NCI-H1092 (cell line): Measurements from ENCODE around the gene KCTD12.
"Not testable (repeated sequence)": the region's sequence is repeated elsewhere in the genome, so short reads cannot be mapped to it uniquely, and the experiment has no call there.

ENCODE experiments used
- DNase-seq: peaks from one replicate; lab custom pipeline; 2025; lab: John Stamatoyannopoulos, UW

Gene KCTD12

DNA sequence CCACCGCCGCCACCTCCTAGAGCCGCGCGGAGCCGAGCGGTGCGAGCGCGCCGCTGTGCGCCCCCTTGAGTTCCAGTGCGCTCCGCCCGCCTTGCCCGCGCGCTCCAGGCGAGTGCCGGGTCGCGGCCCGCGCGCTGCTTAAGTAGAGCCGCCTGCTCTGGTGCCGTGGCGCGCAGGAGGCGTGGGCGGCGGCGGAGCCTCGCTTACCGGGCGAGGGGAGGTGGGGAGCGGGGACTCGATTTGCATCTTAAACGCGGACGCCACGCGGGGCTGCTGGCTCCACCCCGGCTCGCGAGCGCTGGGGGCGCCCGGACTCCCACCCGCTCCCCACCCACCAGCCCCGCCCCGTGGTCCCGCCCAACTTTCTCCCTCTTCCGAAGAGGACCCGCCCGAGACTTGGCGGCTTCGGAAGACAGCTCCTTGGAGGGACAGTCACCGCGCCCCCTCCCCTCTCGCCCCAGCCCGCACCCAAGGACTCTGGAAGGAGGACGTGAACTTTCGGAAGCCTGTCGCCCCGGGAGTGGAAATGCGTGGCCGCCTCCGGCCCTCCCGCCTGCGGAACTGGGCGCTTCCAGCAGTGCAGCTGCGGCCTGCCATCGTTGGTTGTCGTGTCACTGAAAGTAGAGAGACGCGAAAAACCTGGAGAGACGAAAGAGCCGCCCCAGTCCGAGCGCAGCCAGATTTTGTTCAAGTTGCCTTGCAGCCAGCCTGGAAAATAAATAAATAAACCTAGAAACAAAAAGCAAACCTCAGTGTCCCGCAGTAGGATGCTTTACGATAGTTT, at the start of gene KCTD12:
KCTD12 (minus strand) TSS at position 114 of the 784 bp plus-strand sequence. CDS start 257 bp downstream, outside the sequence.
- peak; percentile 63 for DNase-seq

DNA sequence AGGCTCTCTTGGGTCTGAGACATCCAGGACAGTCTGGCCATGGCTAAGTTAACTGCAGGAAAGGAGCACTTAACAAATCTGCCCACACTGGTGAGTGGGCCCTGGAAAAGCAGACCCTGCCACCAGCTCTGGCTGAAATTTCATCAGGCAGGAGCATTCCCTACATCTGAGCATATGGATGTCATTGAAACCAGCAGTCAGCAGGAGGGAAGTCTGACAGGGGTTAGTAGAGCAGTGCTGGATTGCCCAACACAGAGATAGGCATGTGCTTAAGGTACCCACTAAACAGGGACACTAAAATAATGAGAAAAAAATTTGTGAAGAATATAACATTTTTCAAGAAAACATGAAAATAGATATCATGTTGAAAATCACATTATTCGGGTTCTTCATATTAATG, 48.5 kb upstream of the KCTD12 start:
- DNase-seq: no peak

DNA sequence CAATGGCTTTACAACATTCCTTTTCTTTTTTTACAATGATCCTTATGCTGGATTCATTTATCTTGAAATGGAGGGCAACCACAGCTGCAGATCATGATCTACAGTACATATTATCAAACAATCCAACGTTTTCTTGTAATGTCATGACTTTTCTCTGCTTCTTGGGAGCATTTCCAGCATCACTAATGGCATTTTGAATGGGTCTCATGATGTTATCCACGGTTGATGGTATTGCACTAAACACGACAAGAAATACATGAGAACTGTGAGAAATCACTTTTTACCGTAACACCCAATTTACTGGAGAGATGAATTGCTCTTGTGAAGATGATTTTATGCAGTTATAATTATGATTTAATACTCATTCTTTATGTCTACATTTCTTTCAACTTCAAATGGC, 45.9 kb upstream of the KCTD12 start:
- DNase-seq: no peak

DNA sequence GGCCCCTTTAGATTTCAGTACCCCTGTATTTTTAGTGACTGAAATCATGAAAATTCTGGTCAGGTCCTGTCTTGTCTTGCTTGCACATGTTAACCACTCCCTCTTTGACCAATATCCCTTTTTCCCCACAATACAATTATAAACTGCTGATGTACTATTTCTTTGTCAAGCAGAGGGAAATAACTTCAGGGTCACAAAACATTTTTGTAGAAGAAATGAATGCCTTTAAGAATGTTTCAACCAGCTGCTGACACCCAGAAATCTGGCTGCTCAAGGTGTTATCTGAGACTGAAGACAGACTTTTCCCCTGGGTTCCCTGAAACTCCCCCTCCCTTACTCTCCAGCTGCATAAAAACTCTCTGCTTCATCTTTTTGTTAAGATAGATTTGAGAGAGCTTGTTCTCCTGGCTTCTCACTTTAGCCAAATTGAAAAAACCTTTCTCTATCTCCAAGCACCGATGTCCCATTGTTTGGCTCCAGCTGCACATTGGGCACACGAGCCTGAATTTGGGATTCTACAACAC, 43.7 kb upstream of the KCTD12 start:
- no peak for DNase-seq

DNA sequence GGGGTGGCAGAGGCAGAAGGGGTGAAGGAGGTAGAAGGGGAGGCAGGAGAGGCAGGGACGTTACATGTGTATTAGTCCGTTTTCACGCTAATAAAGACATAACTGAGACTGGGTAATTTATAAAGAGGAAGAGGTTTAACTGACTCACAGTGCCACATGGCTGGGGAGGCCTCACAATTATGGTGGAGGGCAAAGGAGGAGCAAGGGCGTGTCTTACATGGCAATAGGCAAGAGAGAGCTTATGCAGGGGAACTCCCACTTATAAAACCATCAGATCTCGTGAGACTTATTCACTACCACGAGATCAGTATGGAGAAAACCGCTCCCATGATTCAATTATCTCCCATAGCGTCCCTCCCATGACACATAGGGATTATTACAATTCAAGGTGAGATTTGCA, 43.1 kb upstream of the KCTD12 start:
- no peak for DNase-seq

DNA sequence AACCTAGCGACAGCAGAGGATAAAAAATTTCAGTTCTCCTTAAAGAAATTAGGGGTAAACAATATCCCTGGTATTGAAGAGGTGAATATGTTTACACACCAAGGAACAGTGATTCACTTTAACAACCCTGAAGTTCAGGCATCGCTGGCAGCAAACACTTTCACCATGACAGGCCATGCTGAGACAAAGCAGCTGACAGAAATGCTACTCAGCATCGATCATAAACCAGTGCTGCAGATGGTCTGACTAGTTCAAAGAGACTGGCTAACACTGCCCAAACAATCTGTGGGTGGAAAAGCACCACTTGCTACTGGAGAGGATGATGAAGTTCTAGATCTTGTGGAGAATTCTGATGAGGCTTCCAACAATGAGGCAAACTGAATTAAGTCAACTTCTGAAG, 42.3 kb upstream of the KCTD12 start:
- no peak for DNase-seq

DNA sequence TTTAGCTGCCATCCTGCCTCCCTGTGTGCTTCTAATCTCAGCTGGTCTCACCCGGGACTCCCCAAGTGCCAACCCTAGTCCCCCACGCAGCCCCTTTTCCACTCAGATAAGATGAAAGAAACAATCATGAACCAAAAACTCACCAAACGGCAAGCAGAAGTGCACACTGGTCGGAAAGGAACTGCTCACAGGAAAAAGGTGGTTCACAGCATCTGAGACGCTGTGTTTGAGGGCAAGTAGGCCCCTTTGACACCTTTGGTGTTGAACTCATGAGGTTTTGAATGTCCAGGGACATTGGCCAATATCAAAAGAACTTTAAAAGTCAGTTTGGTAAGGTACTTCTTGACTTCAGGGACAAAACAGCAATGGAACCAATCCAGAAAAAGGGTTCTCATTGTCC, 41.8 kb upstream of the KCTD12 start:
- no peak for DNase-seq

DNA sequence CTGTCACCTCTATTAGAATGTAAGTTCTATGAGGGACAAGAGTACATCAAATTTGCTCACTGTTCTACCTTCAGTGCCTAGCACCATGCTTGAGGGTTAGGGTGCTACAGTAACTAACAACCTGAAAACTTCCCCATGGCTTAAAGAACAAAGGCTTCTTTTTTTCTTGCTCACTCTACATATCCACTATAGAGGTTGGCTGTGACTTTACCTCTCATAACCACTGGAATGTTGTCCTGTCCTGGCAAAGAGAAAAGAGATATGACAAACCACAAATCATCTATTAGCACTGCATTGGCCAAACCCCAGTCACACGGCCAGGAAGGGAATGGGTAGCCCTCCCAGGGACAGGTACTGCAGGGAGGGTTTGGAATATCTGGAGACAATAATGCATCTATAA, 38.9 kb upstream of the KCTD12 start:
- no peak for DNase-seq

DNA sequence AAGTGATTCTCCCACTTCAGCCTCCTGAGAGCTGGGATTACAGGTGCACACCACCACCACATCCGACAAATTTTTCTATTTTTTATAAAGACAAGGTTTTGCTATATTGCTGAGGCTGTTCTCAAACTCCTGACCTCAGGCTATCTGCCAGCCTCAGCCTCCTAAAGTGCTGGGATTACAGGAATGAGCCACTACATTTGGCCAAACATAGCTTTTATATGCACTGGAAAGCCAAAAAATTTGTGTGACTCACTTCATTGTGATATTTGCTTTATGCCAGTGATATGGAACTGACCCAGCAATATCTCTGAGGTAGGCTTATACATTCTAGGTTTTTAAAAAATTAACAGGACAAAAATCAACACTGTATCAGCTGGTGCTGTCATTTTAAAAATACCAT, 35.3 kb upstream of the KCTD12 start:
- DNase-seq: no peak

DNA sequence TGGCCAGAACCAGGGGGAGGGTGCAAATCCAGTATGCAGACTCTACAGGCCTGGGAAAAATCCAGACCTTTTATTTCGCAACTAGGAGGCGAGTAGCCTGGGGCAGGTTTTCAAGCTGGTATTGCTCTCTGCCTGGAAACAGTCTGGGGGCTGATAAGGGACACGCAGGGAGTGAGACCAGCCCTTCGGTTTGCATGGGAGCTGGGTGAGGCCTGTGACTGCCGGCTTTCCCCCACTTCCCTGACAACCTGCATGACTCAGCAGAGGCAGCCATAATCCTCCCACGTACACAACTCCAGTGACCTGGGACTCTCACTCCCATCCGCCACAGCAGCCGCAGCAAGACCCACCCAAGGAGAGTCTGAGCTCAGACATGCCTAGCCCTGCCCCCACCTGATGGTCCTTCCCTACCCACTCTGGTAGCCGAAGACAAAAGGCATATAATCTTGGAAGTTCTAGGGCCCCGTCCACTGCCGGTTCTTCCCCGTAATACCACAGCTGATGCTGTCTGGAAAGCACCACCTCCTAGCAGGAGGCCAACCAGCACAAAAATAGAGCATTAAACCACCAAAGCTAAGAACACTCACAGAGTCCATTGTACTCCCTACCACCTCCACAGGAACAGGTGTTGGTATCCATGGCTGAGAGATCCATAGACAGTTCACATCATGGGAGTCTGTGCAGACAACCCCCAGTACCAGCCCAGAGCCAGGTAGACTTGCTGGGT, 31.7 kb upstream of the KCTD12 start:
- not testable (repeated sequence) for DNase-seq

DNA sequence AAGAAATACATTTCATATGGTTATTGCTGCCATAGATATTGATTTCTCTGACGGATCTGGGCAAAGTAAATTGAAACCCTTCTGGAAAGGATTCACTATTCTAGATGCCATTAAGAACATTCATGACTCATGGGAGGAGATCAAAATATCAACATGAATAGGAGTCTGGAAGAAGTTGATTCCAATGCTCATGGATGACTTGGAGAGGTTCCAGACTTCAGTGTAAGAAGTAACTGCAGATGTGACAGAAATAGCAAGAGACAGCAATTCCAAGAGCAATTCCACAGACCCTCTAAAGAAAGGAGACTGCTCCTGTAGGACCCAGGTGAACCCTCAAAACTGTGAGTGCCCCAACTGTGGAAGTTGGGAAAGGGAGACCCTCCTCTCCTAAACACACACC, 30.9 kb upstream of the KCTD12 start:
- no peak for DNase-seq

DNA sequence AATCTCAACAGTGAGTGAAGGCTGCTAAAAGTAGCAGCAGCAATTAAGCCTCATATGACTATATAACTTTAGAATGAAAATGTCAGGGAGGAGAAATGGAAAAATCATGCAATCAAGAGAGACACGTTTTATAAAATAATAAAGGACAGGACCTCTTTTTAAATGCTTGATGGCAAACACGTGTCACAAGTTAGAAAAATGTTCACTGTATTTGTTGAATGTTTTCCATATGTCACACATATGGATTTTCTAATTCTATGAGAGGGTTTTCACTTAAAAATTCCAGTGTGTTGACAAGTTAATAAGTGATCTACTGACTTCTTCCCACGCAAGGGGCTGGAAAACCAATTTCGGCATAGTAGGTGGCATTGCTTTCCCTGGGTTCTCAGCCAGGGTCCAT, 27.7 kb upstream of the KCTD12 start:
- DNase-seq: no peak

DNA sequence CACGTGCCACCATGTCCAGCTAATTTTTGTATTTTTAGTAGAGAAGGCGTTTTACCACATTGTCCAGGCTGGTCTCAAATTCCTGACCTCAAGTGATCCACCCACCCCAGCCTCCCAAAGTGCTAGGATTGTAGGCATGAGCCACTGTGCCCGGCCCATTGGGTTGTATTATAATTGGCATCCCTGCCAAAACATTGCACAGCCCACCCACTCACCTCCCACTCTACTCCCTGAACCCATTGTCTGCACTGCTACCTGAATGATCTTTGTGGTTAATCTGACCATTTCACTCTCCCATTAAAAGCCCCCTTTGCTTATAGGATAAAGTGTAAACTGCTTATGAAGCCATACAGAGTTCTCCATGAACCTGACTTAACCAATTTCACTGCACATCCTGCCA, 26.3 kb upstream of the KCTD12 start:
- no peak for DNase-seq

DNA sequence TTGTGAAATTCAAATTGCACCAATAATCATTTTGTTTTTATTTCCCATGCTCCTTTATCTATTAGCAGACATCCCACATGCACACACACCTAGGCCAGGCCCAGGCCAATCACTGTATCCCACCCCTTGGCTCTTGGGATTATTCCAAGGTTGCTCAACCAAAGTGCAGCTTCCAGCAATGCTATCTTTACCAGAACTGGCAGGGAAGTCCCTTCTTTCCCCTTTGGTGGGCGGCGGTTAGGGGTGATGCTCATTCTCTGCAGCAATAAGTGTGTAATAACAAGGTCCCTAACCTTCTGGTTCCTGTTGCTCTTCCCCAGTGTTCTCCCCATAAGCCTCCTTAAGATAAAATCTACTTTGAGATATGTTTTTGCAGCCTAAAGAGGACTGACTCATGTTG, 18.3 kb upstream of the KCTD12 start:
- no peak for DNase-seq

DNA sequence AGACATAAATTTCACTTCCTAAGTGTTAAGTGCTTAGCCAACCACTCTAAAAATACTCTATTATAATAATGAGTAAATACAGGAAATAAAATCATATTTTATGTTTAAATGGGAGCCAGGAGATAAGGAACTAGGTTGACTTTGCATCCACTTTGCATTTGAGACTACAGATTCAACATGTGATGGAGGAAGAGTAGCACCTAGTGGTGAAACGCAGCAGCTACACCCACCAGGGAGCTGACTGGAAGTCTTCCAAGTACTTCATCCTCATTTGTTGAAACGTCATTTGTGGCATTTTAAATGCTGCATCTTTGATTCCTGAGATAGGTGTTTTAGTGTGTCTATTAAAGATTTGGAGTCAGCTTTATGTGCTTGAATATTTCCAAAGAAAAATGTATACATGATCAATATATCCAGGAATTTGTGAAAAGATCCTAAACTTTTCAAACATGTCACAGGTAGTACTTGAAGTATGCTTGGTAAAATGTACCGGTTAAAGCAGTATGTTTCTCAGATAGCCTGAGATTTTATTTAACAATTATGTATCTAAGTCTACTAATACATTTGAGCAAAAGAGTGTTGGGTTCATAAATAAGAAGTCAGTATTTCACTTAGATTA, 17.4 kb upstream of the KCTD12 start:
- DNase-seq: peak; percentile 70

DNA sequence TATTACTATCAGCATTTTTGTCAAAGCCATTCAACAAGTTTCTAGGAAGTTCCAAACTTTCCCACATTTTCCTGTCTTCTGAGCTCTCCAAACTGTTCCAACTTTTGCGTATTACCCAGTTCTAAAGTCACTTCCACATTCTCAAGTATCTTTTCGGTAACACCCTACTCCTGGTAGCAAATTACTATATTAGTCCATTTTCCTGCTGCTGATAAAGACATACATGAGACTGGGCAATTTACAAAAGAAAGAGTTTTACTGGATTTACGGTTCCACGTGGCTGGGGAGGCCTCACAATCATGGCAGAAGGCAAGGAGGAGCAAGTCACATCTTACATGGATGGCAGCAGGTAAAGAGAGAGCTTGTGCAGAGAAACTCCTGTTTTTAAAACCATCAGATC, 12.9 kb upstream of the KCTD12 start:
- not testable (repeated sequence) for DNase-seq

DNA sequence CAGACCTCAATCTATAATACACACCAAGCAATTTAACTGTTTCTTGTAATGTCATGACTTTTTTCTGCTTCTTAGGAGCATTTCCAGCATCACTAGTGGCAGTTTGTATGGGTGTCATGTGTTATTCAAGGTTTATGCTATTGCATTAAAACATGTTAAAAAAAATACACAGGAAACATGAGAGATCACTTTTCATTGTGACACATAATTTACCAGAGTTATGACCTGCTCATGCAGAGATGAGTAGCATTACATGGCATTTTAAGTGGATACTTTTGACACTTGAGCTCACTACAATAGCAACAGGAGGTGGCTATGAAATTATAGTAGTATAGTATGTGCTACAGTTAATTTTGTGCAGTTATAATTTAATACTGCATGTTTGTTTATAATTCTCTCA, 11.0 kb upstream of the KCTD12 start:
- not testable (repeated sequence) for DNase-seq

DNA sequence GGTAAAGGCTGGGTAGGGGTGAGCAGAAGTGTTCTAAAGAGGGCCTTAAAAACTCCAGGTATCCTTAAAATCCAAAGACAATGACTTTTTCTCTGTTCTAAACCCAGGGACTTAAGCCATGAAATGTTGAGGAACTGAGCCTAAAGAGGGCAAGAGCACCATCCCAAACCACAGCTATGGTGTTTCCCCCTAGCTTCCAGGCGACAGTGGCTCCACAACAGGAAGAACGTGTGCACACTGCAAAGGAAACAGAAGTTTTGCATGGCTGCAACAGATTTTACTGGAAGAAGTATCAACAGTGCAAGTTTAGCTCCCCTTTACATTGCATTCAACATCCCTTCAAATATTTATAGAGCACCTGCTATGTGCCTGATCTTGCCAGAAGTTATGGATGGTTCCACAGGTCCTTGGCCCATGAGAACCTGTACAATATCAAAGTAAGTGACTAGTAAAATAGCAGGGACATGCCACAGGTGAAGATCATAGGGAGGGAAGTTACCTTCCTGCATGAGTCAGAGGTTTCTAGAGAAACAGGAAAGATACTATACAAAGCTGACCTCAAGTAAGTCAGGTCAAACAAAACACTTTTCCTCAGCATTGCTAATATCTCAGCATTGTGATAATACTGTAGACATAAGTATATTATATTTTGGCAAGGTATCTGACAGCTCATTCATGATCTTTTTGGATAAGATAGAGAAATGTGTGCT, 8.4 kb upstream of the KCTD12 start:
- no peak for DNase-seq

DNA sequence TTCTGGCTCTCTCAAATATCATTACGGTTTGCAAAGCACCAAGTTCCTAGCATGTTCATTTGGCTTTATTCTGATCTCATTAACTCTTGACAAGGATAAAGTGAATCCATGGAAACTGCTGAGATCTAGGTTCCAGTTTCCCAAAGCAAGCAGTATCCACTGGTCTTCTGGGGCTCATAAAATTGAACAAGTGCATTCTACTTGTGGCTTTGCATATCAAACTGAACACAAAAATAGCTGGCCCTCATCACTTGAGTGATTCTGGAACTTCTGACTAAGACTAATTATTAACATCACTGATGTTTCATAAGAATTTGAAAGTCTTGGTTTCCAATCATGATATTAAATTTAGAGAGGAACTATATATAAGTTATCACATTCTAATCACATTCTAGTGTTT, 6.3 kb upstream of the KCTD12 start:
- no peak for DNase-seq

DNA sequence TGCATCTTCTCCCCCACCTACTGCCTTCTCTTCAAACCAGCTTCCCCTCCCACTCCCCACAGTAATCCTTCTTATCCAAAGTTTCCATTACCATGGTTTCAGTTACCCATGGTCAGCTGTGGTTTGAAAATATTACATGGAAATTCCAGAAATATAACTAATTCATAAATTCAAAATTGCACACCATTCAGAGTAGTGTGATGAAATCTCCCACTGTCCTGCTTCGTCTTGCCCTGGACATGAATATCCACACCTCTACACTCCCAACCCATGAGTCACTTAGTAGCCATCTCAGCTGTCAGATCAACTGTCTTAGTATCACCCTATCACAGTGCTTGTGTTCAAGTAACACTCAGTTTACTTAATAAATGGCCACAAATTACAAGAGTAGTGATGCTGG, 3.8 kb upstream of the KCTD12 start:
- no peak for DNase-seq

DNA sequence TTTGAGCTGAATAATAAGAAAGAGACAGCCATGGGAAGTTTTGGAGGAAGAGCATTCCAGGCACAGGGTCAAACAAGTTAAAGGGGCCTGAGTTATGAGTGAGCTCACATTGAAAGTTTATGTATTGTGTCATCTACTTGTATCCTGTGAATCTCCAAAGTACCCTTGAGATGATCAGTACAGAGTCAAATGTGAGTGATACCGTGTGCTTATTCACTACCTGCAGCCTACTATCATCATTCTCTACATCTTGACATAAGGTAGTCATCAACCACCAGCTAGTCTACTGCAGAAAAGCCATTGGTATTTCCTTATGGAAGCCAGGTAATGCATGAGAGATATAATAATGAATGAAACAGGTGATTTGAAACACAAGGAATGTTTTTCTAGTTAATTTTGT, 3.0 kb upstream of the KCTD12 start:
- no peak for DNase-seq

DNA sequence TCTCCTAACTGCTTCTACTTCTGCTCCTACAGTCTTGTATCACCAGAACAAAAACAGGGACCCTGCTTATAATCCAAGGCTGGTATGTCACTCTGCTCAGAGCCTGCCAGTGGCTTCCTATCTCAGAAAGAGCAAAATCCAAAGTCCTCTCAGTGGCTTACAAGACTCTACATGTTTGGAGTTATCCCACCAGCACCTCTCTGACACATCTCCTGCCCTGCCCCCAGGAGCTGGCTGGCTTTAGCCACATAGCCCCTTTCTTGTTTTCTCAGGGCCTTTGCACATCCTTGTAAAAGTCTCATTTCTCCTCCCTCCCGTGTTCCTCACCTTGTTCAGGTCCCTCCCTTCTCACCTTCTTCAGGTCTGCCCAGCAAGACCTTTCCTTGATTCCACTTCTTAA, 2.2 kb upstream of the KCTD12 start:
- no peak for DNase-seq
